Measurements from ENCODE around the gene KCNAB3. TPM values are rescaled to one million over a fixed set of nuclear protein-coding genes. Genes with fewer than 3 reads are reported as not detected.

Gene KCNAB3
- total RNA-seq, 1 experiment from 2014 or later = 1.8 TPM

DNA sequence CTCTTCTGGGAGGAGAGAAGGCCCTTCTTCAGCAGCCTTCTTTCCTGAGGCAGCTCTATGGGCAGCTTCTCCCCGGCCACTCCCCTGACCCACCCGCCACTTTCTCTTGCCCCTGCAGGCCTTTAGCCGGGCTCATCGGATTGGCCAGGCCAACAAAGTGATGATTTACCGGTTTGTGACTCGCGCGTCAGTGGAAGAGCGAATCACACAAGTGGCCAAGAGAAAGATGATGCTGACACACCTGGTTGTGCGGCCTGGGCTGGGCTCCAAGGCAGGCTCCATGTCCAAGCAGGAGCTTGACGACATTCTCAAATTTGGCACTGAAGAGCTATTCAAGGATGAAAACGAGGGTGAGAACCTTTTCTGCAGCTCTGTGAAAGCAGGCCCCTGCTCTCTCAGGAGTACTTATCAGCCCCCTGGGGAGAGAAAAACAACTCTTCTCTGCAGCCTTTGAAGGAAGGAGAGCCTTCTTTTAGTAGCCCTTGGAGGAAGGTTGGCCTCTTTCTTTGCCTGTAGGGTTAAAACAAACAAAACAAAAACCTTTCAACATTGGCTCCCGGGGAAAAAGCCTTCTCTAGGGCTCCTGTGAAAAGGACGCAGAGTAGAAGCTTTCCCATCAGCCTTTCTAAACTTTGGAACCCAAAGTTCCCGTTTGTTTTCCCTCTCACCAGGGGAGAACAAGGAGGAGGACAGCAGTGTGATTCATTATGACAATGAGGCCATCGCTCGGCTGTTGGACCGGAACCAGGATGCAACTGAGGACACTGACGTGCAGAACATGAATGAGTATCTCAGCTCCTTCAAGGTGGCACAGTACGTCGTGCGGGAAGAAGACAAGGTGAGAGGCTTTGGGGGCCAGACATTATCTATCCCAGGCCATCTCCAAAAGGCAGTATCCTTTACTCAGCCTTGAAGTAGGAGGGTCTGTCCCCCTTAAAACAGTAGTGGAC is 26.2 kb downstream of the KCNAB3 start:
- no peak for DNase-seq (ENCODE audit: low read depth)

- peak; percentile 40 for DNase-seq (ENCODE audit: low read depth)
Observed at GRCh38 chr17:7897773-7898172, 31.9 kb downstream of the KCNAB3 start.

- no peak for DNase-seq (ENCODE audit: low read depth)
Observed at GRCh38 chr17:7897090-7897489, 32.6 kb downstream of the KCNAB3 start.

DNA sequence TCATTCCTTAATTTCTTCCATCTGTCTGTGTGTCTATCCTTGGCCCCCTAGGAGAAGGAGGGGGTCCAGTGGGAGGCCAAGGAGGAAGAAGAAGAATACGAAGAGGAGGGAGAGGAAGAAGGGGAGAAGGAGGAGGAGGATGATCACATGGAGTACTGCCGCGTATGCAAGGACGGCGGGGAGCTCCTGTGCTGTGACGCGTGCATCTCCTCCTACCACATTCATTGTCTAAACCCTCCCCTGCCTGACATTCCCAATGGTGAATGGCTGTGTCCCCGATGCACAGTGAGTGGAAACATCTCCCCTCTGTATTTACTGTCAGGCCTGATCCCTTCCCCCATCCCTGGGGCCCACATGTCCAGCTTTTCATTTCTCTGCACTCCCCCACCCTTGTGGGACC is 34.8 kb downstream of the KCNAB3 start:
- DNase-seq (ENCODE audit: low read depth) = no peak

DNA sequence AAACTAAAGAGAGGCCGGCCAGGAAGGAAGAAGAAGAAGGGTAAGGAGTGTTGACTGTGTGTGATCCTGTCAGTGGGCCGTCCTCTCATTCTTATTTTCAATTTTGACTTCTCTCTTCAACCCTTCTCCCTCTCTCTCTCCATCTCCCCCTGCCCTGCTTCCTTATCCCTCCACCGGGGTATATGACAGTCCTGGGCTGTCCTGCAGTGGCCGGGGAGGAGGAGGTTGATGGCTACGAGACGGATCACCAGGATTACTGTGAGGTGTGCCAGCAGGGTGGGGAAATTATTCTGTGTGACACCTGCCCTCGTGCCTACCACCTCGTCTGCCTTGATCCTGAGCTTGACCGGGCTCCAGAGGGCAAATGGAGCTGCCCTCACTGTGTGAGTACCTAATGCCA is 35.4 kb downstream of the KCNAB3 start:
- no peak for DNase-seq (ENCODE audit: low read depth)

GRCh38 chr17:7893187-7893880 is 36.3 kb downstream of the KCNAB3 start:
- DNase-seq (ENCODE audit: low read depth) = no peak

- peak; percentile 78 for DNase-seq (ENCODE audit: low read depth)
Observed at GRCh38 chr17:7889166-7889955, 40.3 kb downstream of the KCNAB3 start.

- no peak for DNase-seq (ENCODE audit: low read depth)
Observed at GRCh38 chr17:7888184-7888920, 41.3 kb downstream of the KCNAB3 start, which contains the start of gene CHD3. CHD3 (plus strand) TSS chr17:7888789; CDS start chr17:7889001, 212 bp downstream.

DNA sequence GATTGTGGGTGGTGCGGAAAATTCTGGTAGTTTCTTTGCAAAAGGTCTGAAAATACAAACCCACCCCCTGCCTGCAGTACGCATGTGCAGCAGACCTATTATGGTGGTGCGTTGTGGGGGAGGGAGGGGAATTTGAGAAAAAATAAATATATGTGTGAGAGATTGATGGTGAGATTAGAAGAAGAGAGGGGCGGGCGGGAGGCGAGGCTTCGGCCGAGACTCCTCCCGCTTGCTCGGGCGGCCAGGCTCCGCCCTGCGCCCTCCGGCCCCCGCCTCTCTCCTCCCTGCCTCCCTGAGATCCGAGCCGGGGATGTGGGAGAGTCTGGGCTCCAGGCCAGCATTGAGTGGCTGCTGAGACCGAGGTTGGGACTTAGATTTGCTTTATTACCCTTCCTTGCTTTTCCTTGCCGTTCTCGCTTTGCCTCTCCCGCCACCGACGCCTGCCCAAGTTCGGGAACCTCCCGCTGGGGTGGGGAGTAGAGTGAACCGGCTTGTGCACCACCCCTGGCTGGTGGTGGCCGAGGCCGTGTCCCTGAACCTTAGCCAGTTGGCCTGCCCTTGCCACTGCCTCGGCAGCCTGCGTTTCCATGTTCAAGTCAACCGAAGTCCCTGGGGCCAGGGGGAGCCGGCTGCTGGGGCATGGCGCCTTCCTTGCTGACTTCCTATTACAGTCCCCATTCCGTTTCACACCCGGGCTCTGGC is 42.0 kb downstream of the KCNAB3 start:
- peak; percentile 98 for DNase-seq (ENCODE audit: low read depth)

DNA sequence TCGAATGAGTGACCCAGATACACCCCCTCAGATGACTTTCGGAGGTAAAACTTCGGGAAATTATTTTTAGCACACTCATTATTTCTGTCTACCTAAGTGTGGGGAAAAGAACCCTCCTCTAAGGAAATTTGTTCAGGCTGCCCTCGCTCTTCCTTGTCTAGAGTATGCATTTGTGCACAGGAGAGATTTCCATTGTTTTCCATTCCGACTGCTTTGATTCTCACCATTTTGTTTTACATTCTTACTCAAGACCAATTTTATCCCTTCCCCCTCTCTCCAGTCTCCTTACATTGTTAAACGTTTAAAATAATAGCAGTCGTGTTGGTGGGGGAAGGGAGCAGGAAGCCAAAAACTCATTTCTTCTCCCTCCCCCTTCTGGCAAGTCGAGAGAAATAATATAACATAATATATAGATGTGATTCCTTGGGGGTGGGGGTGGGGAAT is 42.6 kb downstream of the KCNAB3 start:
- no peak for DNase-seq (ENCODE audit: low read depth)

- DNase-seq (ENCODE audit: low read depth) = peak; percentile 30
Observed at GRCh38 chr17:7886227-7887037, 43.2 kb downstream of the KCNAB3 start.

DNA sequence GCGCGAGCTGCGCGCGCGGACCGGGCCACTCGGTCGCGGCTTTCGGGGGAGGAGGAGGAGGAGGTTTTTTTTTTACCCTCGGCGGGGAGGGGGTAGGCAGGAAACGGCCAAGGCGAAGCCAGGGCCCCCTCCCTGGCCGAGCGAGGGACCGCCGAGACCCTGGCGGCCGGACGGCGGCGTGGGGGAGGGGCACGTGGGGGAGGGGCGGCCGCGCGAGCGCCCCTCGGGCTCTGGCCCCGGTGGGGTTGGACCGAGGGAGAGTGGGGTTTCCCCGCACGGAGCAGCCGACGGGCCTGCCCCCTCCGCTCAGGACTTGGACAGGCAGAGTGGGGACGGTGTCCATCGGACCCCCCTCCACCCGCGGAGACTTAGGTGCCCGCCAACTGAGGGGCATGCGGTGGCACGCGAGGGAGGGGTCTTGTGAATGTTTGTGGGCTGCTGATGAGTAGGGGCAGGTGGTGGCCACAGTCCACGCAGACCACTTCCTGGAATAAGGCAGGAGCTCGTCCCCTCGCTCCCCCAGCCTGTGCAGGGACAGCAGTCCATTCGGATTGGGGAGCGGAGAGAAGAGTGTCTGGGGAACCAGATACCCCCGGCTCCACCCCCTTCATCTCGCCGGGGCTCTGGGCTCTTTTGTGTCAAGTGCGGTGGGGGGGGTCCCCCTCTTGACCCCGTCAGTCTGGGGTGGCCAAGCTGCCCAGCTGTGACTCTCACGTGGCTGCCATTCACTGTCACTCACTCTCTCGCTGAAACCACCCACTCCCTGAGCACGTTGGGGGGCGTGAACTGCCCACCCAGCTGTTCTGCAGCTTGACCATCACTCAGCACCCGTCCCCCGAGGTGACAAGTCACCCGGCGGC is 44.1 kb downstream of the KCNAB3 start:
- peak; percentile 51 for DNase-seq (ENCODE audit: low read depth)

DNA sequence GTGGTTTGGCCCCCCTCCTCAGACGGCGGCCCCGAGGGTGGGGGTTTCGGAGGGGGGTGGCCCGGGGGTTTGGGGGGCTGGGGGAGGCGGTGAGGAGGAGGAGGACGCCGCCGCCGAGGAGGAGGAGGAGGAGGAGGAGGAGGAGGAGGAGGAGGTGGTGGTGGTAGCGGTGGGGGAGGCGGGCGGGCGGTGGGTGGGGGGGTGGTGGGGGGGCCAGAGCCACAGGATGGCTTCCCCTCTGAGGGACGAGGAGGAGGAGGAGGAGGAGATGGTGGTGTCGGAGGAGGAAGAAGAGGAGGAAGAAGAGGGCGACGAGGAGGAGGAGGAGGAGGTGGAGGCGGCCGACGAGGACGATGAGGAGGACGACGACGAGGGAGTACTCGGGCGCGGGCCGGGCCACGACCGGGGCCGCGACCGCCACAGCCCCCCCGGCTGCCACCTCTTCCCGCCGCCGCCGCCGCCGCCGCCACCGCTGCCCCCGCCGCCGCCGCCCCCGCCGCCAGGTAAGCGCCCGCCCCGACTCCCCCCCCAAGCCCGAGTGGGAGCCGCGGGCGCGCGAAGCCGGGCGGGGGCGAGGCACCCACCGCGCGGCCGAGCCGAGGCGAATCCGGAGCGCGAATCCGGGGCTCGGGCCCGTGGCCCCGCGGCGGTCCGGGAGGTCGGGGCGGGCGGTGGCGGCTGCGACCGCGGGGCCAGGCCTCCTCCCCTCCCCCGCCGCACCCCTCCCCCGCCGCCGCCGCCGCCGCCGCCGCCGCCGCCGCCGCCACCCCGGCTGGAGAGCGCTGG is 44.9 kb downstream of the KCNAB3 start:
- DNase-seq (ENCODE audit: low read depth) = no peak

GRCh38 chr17:7883781-7884386 is 45.8 kb downstream of the KCNAB3 start:
- peak; percentile 21 for DNase-seq (ENCODE audit: low read depth)

DNA sequence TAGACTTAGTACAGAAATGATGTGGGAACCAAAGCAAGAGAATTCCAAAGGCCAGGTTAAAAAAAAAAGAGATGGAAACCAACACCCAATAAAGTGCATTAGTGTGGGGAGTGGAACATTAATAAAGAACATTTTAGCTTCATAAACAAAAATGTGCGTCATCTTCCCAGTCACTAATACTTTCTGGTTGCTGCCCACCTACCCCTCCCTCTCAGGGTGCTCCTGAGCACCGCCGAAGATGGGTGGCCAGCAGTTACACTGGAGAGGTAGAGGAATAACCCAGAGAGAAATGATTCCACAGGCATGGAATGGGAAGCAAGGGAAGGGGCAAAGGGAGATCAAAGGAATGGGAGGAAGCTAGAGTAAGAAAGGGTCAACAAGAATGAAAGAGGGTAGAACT is 47.0 kb downstream of the KCNAB3 start:
- DNase-seq (ENCODE audit: low read depth) = no peak

GRCh38 chr17:7882068-7882467 is 47.6 kb downstream of the KCNAB3 start:
- DNase-seq (ENCODE audit: low read depth) = no peak

Data from HT1080 (cell line).